CD4-positive, alpha-beta T cell treated with Interferon gamma for 1 hour (primary cell): ENCODE data around the gene CLIC4.

Experiments used
- DNase-seq: peaks from one replicate; pipeline ENCODE4 v3.0.0-alpha.2; 2020

Gene CLIC4

GRCh38 chr1:24861821-24862727 lies 116.8 kb downstream of the CLIC4 start:
- DNase-seq, result no peak

GRCh38 chr1:24862775-24863483 lies 117.7 kb downstream of the CLIC4 start:
- no peak for DNase-seq

GRCh38 chr1:24864370-24864777 lies 119.1 kb downstream of the CLIC4 start:
- no peak for DNase-seq

GRCh38 chr1:24865168-24865567 lies 119.9 kb downstream of the CLIC4 start:
- DNase-seq, result no peak

- no peak for DNase-seq
These were observed 120.3 kb downstream of the CLIC4 start for GRCh38 chr1:24865587-24865986.

- DNase-seq, result no peak
These were observed 121.2 kb downstream of the CLIC4 start for GRCh38 chr1:24866211-24867083.

- DNase-seq, result no peak
These were observed 122.0 kb downstream of the CLIC4 start for GRCh38 chr1:24867084-24867870.

- no peak for DNase-seq
These were observed 123.0 kb downstream of the CLIC4 start for GRCh38 chr1:24868016-24868875.

- DNase-seq, result no peak
These were observed 125.4 kb downstream of the CLIC4 start for GRCh38 chr1:24870551-24871195.

GRCh38 chr1:24871306-24871901 lies 126.2 kb downstream of the CLIC4 start:
- no peak for DNase-seq

GRCh38 chr1:24872061-24872850 lies 127.0 kb downstream of the CLIC4 start:
- peak; percentile 11 for DNase-seq

GRCh38 chr1:24873148-24873547 lies 127.9 kb downstream of the CLIC4 start:
- DNase-seq, result no peak

GRCh38 chr1:24874056-24874455 lies 128.8 kb downstream of the CLIC4 start:
- no peak for DNase-seq

- DNase-seq, result no peak
These were observed 129.5 kb downstream of the CLIC4 start for GRCh38 chr1:24874611-24875234.

- no peak for DNase-seq
These were observed 130.0 kb downstream of the CLIC4 start for GRCh38 chr1:24875257-24875656.

GRCh38 chr1:24875991-24876506 lies 130.8 kb downstream of the CLIC4 start:
- no peak for DNase-seq

GRCh38 chr1:24878045-24878444 lies 132.8 kb downstream of the CLIC4 start:
- DNase-seq, result no peak
